Progenitor cell of endocrine pancreas (in vitro differentiated cells): ENCODE measurements around the gene DELE1. TPM values are rescaled to one million over a fixed set of nuclear protein-coding genes. Genes with fewer than 3 reads are reported as not detected.

Source experiments
- DNase-seq: peaks from one replicate; pipeline ENCODE4 v3.0.0; 2021; ENCODE audit warnings: low spot score; ENCODE audit not compliant: unreplicated experiment
- H3K27ac Mint-ChIP-seq: 2 replicates; pipeline ENCODE4 v1.8.0; 2021; ENCODE audit warnings: mild to moderate bottlenecking, moderate library complexity, mixed read lengths
- H3K27me3 Mint-ChIP-seq: 2 replicates; pipeline ENCODE4 v1.8.0; 2021; ENCODE audit warnings: mixed read lengths
- H3K36me3 Mint-ChIP-seq: 2 replicates; pipeline ENCODE4 v1.8.0; 2022; ENCODE audit warnings: mixed read lengths; ENCODE audit not compliant: insufficient read depth
- H3K4me1 Mint-ChIP-seq: 2 replicates; pipeline ENCODE4 v1.8.0; 2021; ENCODE audit warnings: low read depth, mixed read lengths
- H3K4me3 Mint-ChIP-seq: 2 replicates; pipeline ENCODE4 v1.8.0; 2021; ENCODE audit warnings: low read depth, mild to moderate bottlenecking, moderate library complexity, mixed read lengths
- H3K9me3 Mint-ChIP-seq: 2 replicates; pipeline ENCODE4 v1.8.0; 2021; ENCODE audit warnings: low read depth, mixed read lengths
- total RNA-seq: library from RNA; stranded (reverse); gene quantifications from 2 replicates; pipeline ENCODE4 v1.2.1, GENCODE V29; 2021
- TF ChIP-seq, protein P1 (sequence below): fragments of 200-600 bp; sonication (generic); IDR thresholded peaks from one replicate; pipeline ENCODE4 v1.5.0; 2021; ENCODE audit warnings: antibody characterized with exemption, mild to moderate bottlenecking; ENCODE audit not compliant: unreplicated experiment

The DELE1 gene
- total RNA-seq, 1 donor from 2014 or later: 86.1 TPM

DNA sequence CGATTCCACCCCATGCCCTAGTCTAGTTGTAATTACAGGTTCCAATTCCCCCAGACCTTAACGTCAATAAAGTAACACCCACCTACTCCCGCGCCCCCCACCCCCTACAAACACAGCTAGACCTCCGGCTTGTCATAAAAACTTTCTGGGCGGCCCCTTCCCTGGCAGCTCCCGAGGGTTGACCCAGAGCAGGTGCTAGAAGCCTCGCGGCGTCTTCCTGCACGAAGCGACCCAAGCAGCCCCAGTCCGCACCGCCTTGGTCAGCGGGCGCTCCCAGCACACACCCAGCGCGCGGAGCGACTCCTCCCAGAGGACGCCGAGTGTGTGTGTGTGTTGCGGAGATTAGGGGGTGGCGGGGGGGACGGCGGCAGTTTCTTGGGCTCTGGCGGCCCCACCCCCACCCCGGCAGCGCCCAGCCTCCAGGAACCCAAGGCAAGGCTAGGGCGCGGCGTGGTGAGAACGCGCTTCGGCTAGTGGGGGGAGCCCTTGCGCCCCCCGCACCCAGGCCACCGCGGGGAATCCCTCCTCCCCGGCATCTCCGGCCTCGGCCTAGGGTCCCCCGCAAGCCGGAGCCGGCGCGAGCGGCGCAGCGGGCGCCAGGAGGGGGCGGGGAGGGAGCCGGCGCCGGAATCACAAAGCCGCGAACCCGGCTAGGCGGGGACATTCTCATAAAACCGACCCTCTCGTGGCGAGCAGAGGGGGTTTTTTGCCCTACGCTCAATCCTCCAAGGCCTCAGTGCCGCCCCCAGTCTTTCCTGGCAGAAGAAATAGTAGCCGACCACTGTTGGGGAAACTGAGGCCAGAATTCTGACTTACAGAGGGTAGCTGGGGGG lies 47.7 kb upstream of the DELE1 start:
- H3K9me3 Mint-ChIP-seq: no peaks in the 10 kb centered on the region
- H3K36me3 Mint-ChIP-seq: peaks cover 3% of the 10 kb centered on the region
- TF ChIP-seq, protein P1, sequence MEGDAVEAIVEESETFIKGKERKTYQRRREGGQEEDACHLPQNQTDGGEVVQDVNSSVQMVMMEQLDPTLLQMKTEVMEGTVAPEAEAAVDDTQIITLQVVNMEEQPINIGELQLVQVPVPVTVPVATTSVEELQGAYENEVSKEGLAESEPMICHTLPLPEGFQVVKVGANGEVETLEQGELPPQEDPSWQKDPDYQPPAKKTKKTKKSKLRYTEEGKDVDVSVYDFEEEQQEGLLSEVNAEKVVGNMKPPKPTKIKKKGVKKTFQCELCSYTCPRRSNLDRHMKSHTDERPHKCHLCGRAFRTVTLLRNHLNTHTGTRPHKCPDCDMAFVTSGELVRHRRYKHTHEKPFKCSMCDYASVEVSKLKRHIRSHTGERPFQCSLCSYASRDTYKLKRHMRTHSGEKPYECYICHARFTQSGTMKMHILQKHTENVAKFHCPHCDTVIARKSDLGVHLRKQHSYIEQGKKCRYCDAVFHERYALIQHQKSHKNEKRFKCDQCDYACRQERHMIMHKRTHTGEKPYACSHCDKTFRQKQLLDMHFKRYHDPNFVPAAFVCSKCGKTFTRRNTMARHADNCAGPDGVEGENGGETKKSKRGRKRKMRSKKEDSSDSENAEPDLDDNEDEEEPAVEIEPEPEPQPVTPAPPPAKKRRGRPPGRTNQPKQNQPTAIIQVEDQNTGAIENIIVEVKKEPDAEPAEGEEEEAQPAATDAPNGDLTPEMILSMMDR: no peak
- peak overlapping the region; percentile 73 for H3K4me3 Mint-ChIP-seq
- peaks cover 38% of the 10 kb centered on the region for H3K4me1 Mint-ChIP-seq
- no peak overlapping the region for H3K27ac Mint-ChIP-seq
- DNase-seq: peak; percentile 34
- H3K27me3 Mint-ChIP-seq: peaks cover 72% of the 10 kb centered on the region

DNA sequence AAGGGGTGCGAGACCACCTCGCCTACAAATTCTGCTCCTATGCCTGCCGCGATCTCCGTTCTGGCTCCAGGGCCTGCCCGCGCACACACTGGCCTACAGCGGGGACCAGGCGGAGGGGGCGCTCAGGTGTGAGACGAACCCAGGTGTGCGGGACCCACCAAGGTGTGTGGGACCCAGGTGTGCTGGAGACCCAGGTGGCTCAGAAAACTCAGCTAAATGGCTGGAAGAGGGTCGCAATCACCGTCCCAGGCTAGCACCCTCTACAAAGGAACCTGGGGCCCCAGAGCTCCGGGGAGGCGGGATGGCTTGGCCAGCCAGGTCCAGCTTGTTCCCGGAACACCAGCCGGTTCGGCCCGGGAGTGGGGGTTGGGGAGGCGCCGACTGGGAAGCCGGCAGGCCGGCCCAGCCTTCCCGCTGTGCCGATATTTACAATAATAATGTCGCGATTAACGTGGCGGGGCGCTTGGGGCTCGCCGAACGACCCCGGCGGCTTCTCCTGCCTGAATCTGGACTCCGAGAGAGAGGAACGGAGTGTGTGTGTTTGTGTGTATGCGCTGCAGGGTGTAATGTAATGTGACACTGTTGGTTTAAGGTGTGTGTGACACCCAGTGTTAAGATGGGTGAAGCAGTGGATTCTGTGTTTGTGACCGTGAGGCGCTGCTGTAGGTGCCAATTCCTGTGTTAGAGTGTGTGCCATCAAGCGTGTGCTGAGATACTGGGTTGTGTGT lies 46.9 kb upstream of the DELE1 start:
- Mint-ChIP-seq H3K36me3 (peaks cover 3% of the 10 kb centered on the region), H3K27ac (peak overlapping the region; percentile 76), H3K4me3 (peak overlapping the region; percentile 73), H3K9me3 (no peaks in the 10 kb centered on the region), H3K4me1 (peaks cover 38% of the 10 kb centered on the region), H3K27me3 (peaks cover 76% of the 10 kb centered on the region)
- TF ChIP-seq, protein P1: no peak
- DNase-seq: no peak

DNA sequence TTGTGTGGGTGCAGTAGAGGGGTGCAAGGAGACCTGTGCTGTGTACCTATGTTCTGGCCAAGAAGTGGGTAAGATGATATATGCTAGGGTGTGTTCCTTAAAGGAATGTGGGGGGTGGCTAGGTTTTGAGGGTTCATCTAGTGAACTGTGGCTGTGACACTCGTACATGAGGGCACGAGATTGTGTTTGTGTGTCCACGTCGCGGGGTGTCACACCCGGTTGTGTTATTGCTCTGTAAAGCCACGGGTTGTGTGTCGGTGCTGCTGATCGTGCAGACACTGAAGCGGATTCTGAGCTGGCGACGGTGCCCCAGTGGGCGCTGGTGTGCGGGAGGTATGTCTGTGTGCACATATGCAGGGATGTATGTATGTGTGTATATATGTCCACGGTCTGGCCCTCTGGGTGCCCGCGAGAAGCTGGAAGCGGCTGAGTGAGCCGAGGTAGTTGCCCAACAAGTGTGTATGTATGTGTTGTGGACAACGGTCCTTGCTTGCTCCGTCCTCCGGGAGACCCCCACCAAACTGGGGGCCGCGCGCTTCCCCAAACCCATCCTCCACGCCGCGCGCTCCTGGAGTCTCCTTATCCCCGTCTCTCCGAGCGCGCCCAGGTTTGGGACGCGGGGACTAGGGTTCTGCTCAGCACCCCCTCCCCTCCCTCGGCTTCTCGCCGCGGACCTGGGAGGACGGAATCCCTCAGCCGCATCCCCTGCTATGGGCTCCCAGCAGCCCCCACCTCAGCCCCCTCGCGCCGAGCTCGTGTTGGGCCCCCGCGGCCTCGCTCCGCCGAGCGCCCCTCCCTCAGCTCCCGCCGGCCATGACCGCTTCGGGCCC lies 46.1 kb upstream of the DELE1 start:
- H3K4me3 Mint-ChIP-seq: peak overlapping the region; percentile 73
- H3K4me1 Mint-ChIP-seq: peaks cover 41% of the 10 kb centered on the region
- DNase-seq: no peak
- H3K27me3 Mint-ChIP-seq: peaks cover 77% of the 10 kb centered on the region
- TF ChIP-seq, protein P1: no peak
- peak overlapping the region; percentile 76 for H3K27ac Mint-ChIP-seq
- peaks cover 3% of the 10 kb centered on the region for H3K36me3 Mint-ChIP-seq
- H3K9me3 Mint-ChIP-seq: no peaks in the 10 kb centered on the region

DNA sequence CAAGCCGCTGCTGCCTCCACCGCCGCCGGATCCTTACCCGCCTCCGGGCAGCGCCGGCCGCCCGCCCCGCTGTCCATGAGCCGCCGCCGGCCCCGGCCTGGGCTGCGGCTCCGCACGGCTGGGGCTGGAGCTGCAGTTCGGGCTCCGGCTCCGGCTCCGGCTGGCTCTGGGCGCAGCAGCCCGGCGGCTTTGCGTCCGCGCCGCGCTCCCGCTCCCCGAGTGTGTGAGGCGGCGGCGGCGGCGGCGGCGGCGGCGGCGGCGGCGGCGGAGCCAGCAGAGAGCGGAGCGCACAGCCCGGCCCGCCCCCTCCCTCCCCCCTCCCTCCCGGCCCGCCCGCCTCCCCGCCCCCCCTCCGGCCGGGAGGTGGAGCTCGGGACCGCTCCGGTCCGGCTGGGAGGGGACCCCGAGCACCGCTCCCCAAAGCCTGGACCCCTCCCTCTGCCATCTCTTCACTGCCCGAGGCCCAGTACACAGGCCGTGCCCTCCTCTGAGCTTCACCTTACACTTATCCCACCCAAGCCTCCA lies 45.4 kb upstream of the DELE1 start, which contains the start of gene PCDH1:
PCDH1 (minus strand) TSS at position 225 of the 525 bp plus-strand sequence; CDS start at position 77, 148 bp downstream.
- TF ChIP-seq, protein P1: no peak
- H3K9me3 Mint-ChIP-seq: no peaks in the 10 kb centered on the region
- peaks cover 42% of the 10 kb centered on the region for H3K4me1 Mint-ChIP-seq
- H3K36me3 Mint-ChIP-seq: peaks cover 3% of the 10 kb centered on the region
- DNase-seq: peak; percentile 36
- H3K27ac Mint-ChIP-seq: peak within 1 kb of the TSS; percentile 94
- peaks cover 77% of the 10 kb centered on the region for H3K27me3 Mint-ChIP-seq
- peak within 1 kb of the TSS; percentile 75 for H3K4me3 Mint-ChIP-seq
